ENCODE measurements around the gene RPL18.

Gene RPL18

DNA sequence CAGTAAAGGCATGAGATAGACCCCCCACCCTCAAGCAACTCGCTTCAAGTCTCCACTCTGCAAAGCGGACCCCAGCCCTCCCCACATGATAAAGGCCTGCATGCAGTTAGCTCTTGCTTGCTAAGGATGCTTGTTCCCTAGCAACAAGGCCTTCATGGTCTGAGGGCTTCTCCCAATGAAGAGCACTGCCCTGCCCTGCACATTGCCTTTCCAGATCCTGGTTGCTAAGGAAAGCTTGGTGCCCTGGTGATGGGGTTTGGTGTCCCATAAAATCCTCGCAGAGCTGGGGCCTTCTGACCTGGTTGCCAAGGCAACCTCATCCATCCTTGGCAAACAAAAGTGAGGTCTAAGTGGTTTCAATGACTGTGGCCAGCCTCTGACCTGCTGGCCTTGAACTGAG, 12.2 kb upstream of the RPL18 start:
- no peak for DNase-seq (ENCODE audit: low read depth)
- no peak overlapping the region for H3K4me3 ChIP-seq (ENCODE audit: control insufficient read depth, low read depth, low read length)
- TF ChIP-seq, protein P1, sequence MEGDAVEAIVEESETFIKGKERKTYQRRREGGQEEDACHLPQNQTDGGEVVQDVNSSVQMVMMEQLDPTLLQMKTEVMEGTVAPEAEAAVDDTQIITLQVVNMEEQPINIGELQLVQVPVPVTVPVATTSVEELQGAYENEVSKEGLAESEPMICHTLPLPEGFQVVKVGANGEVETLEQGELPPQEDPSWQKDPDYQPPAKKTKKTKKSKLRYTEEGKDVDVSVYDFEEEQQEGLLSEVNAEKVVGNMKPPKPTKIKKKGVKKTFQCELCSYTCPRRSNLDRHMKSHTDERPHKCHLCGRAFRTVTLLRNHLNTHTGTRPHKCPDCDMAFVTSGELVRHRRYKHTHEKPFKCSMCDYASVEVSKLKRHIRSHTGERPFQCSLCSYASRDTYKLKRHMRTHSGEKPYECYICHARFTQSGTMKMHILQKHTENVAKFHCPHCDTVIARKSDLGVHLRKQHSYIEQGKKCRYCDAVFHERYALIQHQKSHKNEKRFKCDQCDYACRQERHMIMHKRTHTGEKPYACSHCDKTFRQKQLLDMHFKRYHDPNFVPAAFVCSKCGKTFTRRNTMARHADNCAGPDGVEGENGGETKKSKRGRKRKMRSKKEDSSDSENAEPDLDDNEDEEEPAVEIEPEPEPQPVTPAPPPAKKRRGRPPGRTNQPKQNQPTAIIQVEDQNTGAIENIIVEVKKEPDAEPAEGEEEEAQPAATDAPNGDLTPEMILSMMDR (IDR thresholded peaks at IDR 0.05; ENCODE audit: control insufficient read depth, insufficient read depth, low read depth, low read length, missing control alignments) = no peak

DNA sequence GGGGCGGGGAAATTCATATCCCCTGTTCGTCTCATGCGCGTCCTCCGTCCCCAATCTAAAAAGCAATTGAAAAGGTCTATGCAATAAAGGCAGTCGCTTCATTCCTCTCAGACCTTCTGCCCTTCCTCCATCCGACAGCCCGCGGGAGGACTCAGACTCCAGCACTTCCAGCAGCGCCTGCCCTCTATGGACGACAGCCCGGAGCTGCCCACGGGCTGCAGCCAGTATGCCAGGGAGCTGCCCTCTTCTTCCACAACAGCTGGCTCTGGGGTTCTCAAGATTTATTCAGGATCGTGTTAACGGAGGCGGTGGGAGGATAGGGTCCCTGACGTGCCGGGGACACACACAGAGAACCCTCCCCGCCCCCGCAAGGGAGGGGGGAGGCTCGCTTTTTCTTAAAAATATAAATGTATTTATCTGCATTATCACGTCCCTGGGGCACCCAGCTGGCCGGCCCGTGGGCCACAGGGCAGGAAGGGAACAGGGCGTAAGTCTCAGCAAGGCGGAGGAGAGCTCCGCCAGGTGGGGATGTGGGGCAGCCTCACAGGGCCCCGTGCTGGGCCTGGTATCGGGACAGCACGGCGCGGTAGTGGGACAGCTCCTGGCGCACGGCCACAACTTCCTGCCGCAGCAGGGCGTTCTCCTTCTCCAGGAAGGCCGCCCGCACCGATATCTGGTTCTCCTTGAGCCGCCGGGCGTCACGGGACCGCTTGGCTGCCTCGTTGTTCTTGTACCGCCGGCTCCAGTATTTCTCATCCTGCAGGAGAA, 11.5 kb upstream of the RPL18 start:
- TF ChIP-seq, protein P1 (IDR thresholded peaks at IDR 0.05; ENCODE audit: control insufficient read depth, insufficient read depth, low read depth, low read length, missing control alignments) = no peak
- no peak overlapping the region for H3K4me3 ChIP-seq (ENCODE audit: control insufficient read depth, low read depth, low read length)
- no peak for DNase-seq (ENCODE audit: low read depth)

DNA sequence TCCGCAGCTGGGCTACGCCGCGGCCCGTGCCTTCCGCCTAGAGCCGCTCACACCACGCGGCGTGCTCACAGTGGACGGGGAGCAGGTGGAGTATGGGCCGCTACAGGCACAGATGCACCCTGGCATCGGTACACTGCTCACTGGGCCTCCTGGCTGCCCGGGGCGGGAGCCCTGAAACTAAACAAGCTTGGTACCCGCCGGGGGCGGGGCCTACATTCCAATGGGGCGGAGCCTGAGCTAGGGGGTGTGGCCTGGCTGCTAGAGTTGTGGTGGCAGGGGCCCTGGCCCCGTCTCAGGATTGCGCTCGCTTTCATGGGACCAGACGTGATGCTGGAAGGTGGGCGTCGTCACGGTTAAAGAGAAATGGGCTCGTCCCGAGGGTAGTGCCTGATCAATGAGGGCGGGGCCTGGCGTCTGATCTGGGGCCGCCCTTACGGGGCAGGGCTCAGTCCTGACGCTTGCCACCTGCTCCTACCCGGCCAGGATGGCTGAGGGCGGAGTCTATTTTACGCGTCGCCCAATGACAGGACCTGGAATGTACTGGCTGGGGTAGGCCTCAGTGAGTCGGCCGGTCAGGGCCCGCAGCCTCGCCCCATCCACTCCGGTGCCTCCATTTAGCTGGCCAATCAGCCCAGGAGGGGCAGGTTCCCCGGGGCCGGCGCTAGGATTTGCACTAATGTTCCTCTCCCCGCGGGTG, 10.8 kb upstream of the RPL18 start:
- TF ChIP-seq, protein P1 (IDR thresholded peaks at IDR 0.05; ENCODE audit: control insufficient read depth, insufficient read depth, low read depth, low read length, missing control alignments) = no peak
- no peak overlapping the region for H3K4me3 ChIP-seq (ENCODE audit: control insufficient read depth, low read depth, low read length)
- DNase-seq (ENCODE audit: low read depth) = no peak

DNA sequence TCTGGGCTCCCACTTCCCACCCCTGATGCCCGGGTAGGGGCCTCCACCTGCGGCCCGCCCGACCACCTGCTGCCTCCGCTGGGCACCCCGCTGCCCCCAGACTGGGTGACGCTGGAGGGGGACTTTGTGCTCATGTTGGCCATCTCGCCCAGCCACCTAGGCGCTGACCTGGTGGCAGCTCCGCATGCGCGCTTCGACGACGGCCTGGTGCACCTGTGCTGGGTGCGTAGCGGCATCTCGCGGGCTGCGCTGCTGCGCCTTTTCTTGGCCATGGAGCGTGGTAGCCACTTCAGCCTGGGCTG, 10.3 kb upstream of the RPL18 start:
- TF ChIP-seq, protein P1 (IDR thresholded peaks at IDR 0.05; ENCODE audit: control insufficient read depth, insufficient read depth, low read depth, low read length, missing control alignments) = no peak
- no peak for DNase-seq (ENCODE audit: low read depth)
- H3K4me3 ChIP-seq (ENCODE audit: control insufficient read depth, low read depth, low read length) = no peak overlapping the region

DNA sequence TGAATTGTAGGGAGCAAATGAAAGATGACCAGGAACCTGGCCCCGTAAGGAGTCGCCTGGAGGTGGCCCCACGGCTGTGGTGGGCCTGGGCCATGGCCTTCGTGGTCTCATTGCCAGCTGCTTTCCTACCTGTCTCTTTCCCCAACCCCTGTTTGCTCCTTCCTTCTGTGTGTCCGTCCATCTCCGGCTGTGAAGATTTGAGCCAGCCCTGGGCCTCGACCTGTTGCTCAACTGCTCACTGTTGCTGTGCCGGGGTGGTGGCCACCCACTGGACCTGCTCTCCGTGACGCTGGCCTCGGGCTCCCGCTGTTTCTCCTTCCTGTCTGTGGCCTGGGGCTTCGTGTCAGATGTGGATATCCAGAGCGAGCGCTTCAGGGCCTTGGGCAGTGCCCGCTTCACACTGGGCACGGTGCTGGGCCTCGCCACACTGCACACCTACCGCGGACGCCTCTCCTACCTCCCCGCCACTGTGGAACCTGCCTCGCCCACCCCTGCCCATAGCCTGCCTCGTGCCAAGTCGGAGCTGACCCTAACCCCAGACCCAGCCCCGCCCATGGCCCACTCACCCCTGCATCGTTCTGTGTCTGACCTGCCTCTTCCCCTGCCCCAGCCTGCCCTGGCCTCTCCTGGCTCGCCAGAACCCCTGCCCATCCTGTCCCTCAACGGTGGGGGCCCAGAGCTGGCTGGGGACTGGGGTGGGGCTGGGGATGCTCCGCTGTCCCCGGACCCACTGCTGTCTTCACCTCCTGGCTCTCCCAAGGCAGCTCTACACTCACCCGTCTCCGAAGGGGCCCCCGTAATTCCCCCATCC, 9.7 kb upstream of the RPL18 start:
- DNase-seq (ENCODE audit: low read depth) = no peak
- TF ChIP-seq, protein P1 (IDR thresholded peaks at IDR 0.05; ENCODE audit: control insufficient read depth, insufficient read depth, low read depth, low read length, missing control alignments) = no peak
- no peak overlapping the region for H3K4me3 ChIP-seq (ENCODE audit: control insufficient read depth, low read depth, low read length)

DNA sequence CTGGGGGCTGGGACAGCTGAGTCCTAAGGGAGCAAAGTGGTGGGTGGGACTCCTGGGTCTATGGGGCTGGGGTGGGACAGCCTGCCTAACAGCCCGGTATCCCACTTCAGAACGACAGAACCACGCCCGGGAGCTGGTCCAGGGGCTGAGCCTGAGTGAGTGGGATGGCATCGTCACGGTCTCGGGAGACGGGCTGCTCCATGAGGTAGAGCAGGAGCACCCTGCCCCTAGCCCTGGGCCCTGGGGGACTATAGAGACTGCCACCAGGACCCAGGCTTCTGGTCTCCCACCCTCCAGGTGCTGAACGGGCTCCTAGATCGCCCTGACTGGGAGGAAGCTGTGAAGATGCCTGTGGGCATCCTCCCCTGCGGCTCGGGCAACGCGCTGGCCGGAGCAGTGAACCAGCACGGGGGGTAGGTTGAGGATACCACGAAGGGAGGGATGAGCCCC, 8.9 kb upstream of the RPL18 start:
- DNase-seq (ENCODE audit: low read depth) = no peak
- H3K4me3 ChIP-seq (ENCODE audit: control insufficient read depth, low read depth, low read length) = no peak overlapping the region
- TF ChIP-seq, protein P1 (IDR thresholded peaks at IDR 0.05; ENCODE audit: control insufficient read depth, insufficient read depth, low read depth, low read length, missing control alignments) = no peak
